Neural progenitor cell (in vitro differentiated cells): ENCODE results near the gene AGPS. TPM values are rescaled to one million over a fixed set of nuclear protein-coding genes. Genes with fewer than 3 reads are reported as not detected.

Experiments
- DNase-seq: peaks from one replicate; pipeline ENCODE4 v3.0.0-alpha.2; 2016; ENCODE audit warnings: low spot score
- H2AFZ ChIP-seq: fragments of 200-600 bp; sonication (generic); replicated peaks from 2 replicates; pipeline ENCODE4 v1.6.1; 2016; ENCODE audit warnings: antibody characterized with exemption
- H3F3A ChIP-seq: fragments of 200-600 bp; sonication (generic); 2 replicates; pipeline ENCODE4 v1.6.1; 2016; ENCODE audit warnings: antibody characterized with exemption, low read depth
- H3K27ac ChIP-seq: fragments of 200-600 bp; sonication (generic); 2 replicates; pipeline ENCODE4 v1.5.1; 2016; ENCODE audit warnings: mild to moderate bottlenecking
- H3K27me3 ChIP-seq: fragments of 200-600 bp; sonication (generic); 2 replicates; pipeline ENCODE4 v1.6.1; 2016; ENCODE audit warnings: mild to moderate bottlenecking, moderate library complexity
- H3K36me3 ChIP-seq: fragments of 200-600 bp; sonication (generic); 2 replicates; pipeline ENCODE4 v1.5.1; 2016
- H3K4me1 ChIP-seq: fragments of 200-600 bp; sonication (generic); 2 replicates; pipeline ENCODE4 v1.6.1; 2016; ENCODE audit warnings: mixed run types
- H3K4me2 ChIP-seq: fragments of 200-600 bp; sonication (generic); 2 replicates; pipeline ENCODE4 v1.6.1; 2016
- H3K4me3 ChIP-seq: fragments of 200-600 bp; sonication (generic); 2 replicates; pipeline ENCODE4 v1.5.1; 2016
- H3K79me2 ChIP-seq: fragments of 200-600 bp; sonication (generic); 2 replicates; pipeline ENCODE4 v1.6.1; 2016; ENCODE audit warnings: low read depth
- H3K9ac ChIP-seq: fragments of 200-600 bp; sonication (generic); 2 replicates; pipeline ENCODE4 v1.6.1; 2016
- H3K9me3 ChIP-seq: fragments of 200-600 bp; sonication (generic); 2 replicates; pipeline ENCODE4 v1.5.1; 2016; ENCODE audit warnings: low read depth
- H4K20me1 ChIP-seq: fragments of 200-600 bp; sonication (generic); 2 replicates; pipeline ENCODE4 v1.6.1; 2016; ENCODE audit warnings: low read depth
- H3K27ac Mint-ChIP-seq: 3 replicates; pipeline ENCODE4 v1.8.0; 2021; ENCODE audit warnings: mixed read lengths
- H3K27me3 Mint-ChIP-seq: 2 replicates; pipeline ENCODE4 v1.8.0; 2022; ENCODE audit warnings: low read depth, mild to moderate bottlenecking, inconsistent platforms, moderate library complexity, mixed read lengths; ENCODE audit not compliant: insufficient read depth
- H3K36me3 Mint-ChIP-seq: 3 replicates; pipeline ENCODE4 v1.8.0; 2021; ENCODE audit warnings: mixed read lengths
- H3K4me1 Mint-ChIP-seq: 3 replicates; pipeline ENCODE4 v1.8.0; 2021; ENCODE audit warnings: mixed read lengths
- H3K4me3 Mint-ChIP-seq: 3 replicates; pipeline ENCODE4 v1.8.0; 2021; ENCODE audit warnings: mild to moderate bottlenecking, moderate library complexity, mixed read lengths
- H3K9me3 Mint-ChIP-seq: 3 replicates; pipeline ENCODE4 v1.8.0; 2020; ENCODE audit warnings: mixed read lengths
- CTCF ChIP-seq: fragments of 200-600 bp; sonication (generic); IDR thresholded peaks from 2 replicates; pipeline ENCODE4 v1.5.1; 2017; ENCODE audit warnings: antibody characterized with exemption, mild to moderate bottlenecking
- EZH2 ChIP-seq: fragments of 200-600 bp; sonication (generic); IDR thresholded peaks from 2 replicates; pipeline ENCODE4 v1.6.1; 2017; ENCODE audit warnings: antibody characterized with exemption, mild to moderate bottlenecking, moderate library complexity
- EZH2phosphoT487 ChIP-seq: fragments of 200-600 bp; sonication (generic); IDR thresholded peaks from 2 replicates; pipeline ENCODE4 v1.6.1; 2017; ENCODE audit warnings: antibody characterized with exemption
- total RNA-seq: library from RNA; depleted of rRNA; stranded (reverse); fragments of >200 nt; gene quantifications from 2 replicates; pipeline ENCODE4 v1.2.3, GENCODE V29; 2015; ENCODE audit warnings: low replicate concordance

AGPS gene
- total RNA-seq, 1 donor from 2014 or later, result 63.5 TPM

DNA sequence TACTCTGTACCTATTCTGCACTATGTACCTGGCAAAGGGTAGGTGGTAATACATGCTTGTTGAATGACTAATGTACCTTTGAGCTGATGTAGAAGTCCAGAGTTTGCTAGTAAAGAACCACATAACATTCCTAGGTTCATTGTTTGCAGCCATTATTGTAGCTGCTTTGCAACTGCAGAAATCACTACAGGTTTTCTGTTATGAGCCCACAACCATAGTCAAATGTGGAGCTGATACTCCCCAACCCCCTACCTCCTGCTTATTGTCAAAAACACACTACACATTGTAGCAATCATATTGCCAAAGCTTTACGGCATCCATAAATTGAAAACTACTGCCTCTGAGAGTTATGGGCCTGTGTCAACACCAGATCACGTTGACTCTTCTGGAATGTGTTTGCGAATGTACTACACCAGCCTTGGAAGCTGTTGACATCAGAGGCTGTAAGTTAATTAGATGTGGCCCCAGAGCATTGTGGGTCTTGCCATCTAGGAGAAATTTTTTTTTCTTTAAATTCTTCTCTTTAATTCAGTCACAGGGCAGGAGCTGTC lies 187.0 kb downstream of the AGPS start:
- Mint-ChIP-seq H3K36me3 (no peaks in the 10 kb centered on the region), H3K4me3 (no peak overlapping the region), H3K4me1 (no peaks in the 10 kb centered on the region), H3K27me3 (peaks cover 12% of the 10 kb centered on the region), H3K27ac (no peak overlapping the region), H3K9me3 (no peaks in the 10 kb centered on the region)
- H3K4me2 ChIP-seq, result no peak overlapping the region
- H3K4me3 ChIP-seq, result no peak overlapping the region
- H3K27me3 ChIP-seq, result no peaks in the 10 kb centered on the region
- H3K9ac ChIP-seq, result no peak overlapping the region
- no peaks in the 10 kb centered on the region for H3K79me2 ChIP-seq
- H3K36me3 ChIP-seq, result no peaks in the 10 kb centered on the region
- H2AFZ ChIP-seq, result no peak overlapping the region
- DNase-seq, result no peak
- TF ChIP-seq CTCF, result no peak
- TF ChIP-seq EZH2phosphoT487, result no peak
- TF ChIP-seq EZH2, result no peak
- H3K4me1 ChIP-seq, result no peaks in the 10 kb centered on the region
- no peak overlapping the region for H3K27ac ChIP-seq
- no peaks in the 10 kb centered on the region for H3K9me3 ChIP-seq
- no peaks in the 10 kb centered on the region for H4K20me1 ChIP-seq
- H3F3A ChIP-seq, result no peaks in the 10 kb centered on the region

GRCh38 chr2:177582000-177582399 lies 189.4 kb downstream of the AGPS start:
- H3K4me1 ChIP-seq, result no peaks in the 10 kb centered on the region
- Mint-ChIP-seq H3K27ac (no peak overlapping the region), H3K4me3 (no peak overlapping the region), H3K27me3 (peaks cover 13% of the 10 kb centered on the region), H3K36me3 (no peaks in the 10 kb centered on the region), H3K4me1 (no peaks in the 10 kb centered on the region), H3K9me3 (no peaks in the 10 kb centered on the region)
- H3K27me3 ChIP-seq, result no peaks in the 10 kb centered on the region
- TF ChIP-seq EZH2phosphoT487, result no peak
- no peak for TF ChIP-seq CTCF
- no peak for TF ChIP-seq EZH2
- H3K27ac ChIP-seq, result no peak overlapping the region
- H4K20me1 ChIP-seq, result no peaks in the 10 kb centered on the region
- no peak overlapping the region for H3K4me2 ChIP-seq
- no peak overlapping the region for H3K4me3 ChIP-seq
- no peak for DNase-seq
- no peaks in the 10 kb centered on the region for H3K36me3 ChIP-seq
- no peaks in the 10 kb centered on the region for H3K79me2 ChIP-seq
- no peaks in the 10 kb centered on the region for H3F3A ChIP-seq
- no peak overlapping the region for H3K9ac ChIP-seq
- H3K9me3 ChIP-seq, result no peaks in the 10 kb centered on the region
- H2AFZ ChIP-seq, result no peak overlapping the region

GRCh38 chr2:177584030-177584692 lies 191.6 kb downstream of the AGPS start:
- H3K4me1 Mint-ChIP-seq, result no peaks in the 10 kb centered on the region
- H3K36me3 Mint-ChIP-seq, result no peaks in the 10 kb centered on the region
- H3F3A ChIP-seq, result no peaks in the 10 kb centered on the region

More at GRCh38 chr2:177584030-177584692, 191.6 kb downstream of the AGPS start:
- H3K27ac Mint-ChIP-seq, result no peak overlapping the region
- no peak overlapping the region for H3K27ac ChIP-seq
- peaks cover 19% of the 10 kb centered on the region for H3K27me3 Mint-ChIP-seq
- H4K20me1 ChIP-seq, result no peaks in the 10 kb centered on the region
- no peaks in the 10 kb centered on the region for H3K9me3 ChIP-seq
- TF ChIP-seq CTCF, result no peak
- no peak for TF ChIP-seq EZH2phosphoT487
- no peak for DNase-seq
- no peak overlapping the region for H2AFZ ChIP-seq
- no peaks in the 10 kb centered on the region for H3K36me3 ChIP-seq
- H3K79me2 ChIP-seq, result no peaks in the 10 kb centered on the region
- H3K4me2 ChIP-seq, result no peak overlapping the region
- H3K9me3 Mint-ChIP-seq, result no peaks in the 10 kb centered on the region
- H3K4me3 ChIP-seq, result no peak overlapping the region
- no peak overlapping the region for H3K4me3 Mint-ChIP-seq
- no peaks in the 10 kb centered on the region for H3K4me1 ChIP-seq
- no peaks in the 10 kb centered on the region for H3K27me3 ChIP-seq
- H3K9ac ChIP-seq, result no peak overlapping the region
